NCI-H2107 treated with DMSO at 0.1 percent for 48 hours (cell line): ENCODE data around the gene RXRA.

Source experiments
- DNase-seq: peaks from one replicate; lab custom pipeline; 2025; ENCODE audit not compliant: unreplicated experiment; lab: John Stamatoyannopoulos, UW

RXRA gene

DNA sequence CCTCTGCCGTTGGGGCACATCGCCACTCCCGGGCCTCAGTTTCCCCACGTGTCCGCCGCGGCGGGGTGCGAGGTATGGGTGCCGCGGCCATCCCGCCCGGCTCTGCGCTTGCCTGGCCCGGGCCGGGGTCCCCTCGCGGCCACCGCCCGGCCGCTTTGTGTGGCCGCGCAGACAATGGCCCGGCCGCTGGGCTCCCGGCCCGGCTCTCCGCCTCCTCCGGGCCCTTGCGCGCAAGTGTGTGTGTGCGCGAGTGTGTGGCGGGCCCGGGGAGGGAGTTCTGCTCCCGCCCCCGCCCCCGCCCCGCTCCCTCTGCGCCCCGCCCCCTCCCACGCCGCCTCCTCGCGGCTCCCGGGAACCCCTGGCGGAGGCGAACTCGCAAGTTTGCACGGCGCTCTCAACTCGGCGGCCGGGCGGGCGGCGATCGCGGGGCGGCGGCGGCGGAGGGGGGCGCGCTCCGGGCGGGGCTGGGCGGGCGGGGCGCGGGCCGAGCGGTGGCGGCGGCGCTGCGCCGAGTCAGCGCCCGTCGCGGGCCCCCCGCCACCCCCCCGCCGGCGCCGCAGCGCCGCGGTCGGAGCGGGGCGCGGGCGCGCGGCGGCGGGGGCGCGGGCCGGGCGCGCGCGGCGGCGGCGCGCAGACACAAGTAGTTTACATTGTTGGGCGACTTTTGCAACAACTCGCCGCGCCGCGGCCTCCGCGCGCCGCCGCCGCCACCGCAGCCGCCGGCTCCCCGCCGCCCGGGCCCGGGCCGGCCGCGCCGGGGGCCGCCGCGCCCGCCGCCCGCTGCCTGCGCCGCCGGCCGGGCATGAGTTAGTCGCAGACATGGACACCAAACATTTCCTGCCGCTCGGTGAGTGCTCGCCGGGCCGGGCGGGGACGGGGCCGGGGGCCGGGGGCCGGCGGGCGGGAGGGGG, at the start of gene RXRA:
Gene RXRA, plus strand, starts transcription at position 643 of the 911 bp plus-strand sequence. Its CDS starts 177 bp downstream, at position 820.
- no peak for DNase-seq

DNA sequence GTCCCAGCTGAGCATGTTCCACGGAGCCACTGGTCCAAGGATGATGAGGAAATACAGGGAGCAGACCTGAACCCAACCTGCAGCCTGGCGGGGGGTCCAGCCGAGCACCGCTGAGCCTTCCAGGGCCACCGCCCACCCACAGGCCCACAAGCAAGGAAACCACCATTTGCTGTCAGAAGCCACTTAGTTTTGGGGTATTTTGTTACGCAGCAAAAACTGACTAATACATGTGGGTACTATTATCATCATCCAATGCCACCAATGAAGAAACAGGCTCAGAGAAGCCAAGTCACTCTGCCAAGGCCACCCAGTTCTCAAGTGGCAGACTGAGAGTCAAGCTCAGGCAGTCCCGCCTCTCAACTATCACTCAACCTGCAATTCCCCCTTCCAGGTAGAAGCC, 48.0 kb upstream of the RXRA start:
- DNase-seq: no peak

DNA sequence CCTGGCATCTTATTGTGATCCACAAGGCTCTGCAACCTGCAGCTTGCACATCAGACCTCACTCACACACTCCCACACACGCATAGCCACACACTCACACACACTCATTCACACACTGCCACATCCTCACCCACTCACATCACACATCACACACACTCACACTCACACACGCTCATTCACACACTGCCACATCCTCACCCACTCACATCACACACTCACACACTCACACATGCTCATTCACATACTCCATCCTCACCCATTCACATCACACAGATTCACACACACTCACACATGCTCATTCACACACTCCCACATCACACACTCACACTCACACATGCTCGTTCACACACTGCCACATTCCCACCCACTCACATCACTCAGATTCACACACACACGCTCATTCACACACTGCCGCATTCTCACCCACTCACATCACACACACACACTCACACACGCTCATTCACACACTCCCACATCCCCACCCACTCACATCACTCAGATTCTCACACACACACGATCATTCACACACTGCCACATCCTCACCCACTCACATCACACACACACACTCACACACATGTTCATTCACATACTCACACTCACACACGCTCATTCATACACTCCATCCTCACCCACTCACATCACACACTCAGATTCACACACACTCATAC, 47.1 kb upstream of the RXRA start:
- no peak for DNase-seq

DNA sequence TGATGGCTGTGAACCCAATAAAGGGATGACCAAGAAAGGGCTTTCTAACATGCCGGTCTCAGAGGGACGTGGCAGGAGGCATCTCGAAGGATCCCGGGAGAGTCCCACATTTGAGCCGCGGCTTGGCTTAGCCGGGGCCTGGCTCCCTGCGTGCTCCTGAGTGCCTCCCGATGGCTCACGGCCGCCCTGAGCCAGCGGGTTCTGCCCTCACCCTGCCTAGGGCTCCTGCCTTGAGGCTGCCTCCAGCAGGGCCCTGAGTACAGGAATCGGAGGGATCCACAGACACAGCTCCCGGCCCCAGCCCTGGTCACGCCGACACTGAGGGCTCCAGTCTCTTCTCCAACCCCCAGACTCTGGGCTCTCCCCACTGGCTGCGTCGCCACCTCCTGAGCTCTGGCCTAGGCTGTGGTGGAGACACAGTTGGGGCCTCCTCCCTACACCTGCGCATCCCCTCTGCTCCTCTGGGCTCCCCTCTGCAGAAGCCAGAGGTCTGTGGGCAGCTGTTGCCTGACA, 44.1 kb upstream of the RXRA start:
- DNase-seq: no peak

DNA sequence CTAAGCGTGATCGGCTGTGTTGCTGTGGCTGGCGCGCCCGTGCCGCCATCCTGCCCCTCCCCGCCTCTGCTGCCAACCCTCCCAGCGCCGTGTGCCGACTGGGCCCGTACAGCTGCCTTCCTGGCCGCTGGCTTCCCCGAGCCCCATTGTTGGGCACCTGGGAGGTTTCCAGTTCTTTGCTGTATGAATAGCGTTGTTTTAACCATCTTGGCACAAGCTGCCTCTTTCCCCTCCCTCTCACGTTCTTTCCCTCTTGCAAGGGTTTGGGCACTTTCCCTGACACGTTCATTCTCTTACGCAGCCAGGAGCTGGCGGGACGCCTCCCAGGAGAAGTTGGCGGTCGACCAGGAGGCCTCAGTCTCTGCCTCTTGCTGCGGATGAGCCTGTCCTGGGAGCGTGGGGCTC, 43.1 kb upstream of the RXRA start:
- DNase-seq: peak; percentile 51

DNA sequence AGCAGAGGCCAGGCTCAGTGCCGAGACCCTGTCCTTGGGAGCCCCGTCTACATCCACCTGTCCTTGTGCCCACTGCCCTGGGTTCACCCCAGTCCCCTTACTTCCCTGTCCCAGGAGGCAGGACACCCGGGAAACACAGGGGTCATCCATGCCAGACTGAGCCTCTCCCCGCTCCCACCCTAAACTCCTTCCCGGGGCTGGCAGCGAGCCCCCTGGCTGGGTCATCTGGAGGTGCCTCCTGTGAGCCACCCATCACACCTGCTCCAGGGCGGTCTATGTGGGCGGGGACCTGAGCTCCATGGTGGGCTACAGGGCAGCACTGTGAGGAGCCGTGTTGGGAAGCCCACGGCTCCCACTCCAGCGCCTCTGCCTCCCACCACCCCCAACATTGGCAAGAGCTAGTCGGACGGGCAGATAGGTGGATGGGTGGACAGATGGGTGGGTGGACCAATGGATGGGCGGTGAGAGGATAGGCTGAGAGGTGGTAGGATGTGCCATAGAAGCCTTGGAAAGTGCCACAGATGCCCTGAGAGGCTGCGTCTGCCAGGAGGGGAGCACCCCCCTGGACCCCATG, 42.5 kb upstream of the RXRA start:
- DNase-seq: no peak

DNA sequence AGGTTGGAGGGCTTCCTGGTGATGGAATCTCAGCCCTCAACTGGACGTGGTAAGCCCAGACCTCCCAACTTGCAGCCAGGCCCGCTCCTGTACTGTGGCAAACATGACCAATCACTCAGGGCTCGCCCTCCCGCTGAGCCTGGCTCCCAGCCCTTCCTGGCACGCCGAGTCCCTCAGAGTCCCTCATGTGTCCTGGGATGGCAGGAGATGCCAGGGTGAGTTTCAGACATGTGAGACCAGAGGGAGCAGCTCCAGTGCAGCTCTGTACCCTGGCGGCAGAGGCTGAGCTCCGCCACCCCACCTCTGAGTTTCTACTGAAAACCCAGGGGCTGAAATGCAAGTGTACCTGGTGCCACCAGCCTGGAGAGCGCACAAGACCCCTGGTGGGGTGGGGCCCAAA, 42.0 kb upstream of the RXRA start:
- DNase-seq: no peak

DNA sequence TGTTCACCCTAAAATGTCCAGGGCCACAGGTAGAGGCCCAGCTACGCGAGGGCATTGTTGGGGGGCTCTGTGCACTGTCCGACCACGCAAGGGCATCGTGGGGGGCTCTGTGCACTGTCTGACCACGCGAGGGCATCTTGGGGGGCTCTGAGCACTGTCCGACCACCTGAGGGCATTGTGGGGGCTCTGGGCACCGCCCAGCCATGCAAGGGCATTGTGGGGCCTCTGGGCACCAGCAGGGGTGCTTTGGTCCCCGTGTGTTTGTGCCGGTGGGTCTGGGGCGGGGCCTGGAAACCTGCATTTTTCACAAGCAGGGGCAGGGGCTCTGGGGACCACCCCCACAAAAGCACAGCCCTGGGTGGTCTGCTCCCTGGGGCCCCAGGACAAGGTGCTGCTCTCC, 41.5 kb upstream of the RXRA start:
- DNase-seq: no peak

DNA sequence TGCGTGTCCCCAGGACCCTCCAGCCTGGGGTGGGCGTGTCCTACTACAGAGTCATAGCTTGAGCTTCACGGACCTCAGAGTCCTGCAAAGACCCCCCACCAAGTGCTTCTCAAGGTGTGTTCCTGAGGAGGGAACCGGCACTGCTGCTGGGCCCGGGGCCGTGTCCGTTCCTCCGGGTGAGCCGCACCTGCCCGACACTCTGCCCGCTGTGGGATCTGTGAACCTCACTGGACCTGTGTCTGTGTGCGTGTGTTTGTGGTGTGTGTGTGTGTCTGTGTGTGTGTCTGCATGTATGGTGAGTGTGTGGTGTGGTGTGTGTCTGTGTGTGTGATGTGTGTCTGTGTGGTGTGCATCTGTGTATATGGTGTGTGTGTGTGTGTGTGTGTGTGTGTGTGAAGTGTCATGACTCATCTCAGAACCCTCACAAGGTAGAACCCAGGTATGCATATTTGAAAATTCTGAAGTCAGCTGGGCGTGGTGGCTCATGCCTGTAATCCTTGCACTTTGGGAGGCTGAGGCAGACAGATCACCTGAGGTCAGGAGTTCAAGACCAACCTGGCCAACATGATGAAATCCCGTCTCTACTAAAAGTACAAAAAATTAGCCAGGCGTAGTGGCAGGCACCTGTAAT, 40.9 kb upstream of the RXRA start:
- no peak for DNase-seq

DNA sequence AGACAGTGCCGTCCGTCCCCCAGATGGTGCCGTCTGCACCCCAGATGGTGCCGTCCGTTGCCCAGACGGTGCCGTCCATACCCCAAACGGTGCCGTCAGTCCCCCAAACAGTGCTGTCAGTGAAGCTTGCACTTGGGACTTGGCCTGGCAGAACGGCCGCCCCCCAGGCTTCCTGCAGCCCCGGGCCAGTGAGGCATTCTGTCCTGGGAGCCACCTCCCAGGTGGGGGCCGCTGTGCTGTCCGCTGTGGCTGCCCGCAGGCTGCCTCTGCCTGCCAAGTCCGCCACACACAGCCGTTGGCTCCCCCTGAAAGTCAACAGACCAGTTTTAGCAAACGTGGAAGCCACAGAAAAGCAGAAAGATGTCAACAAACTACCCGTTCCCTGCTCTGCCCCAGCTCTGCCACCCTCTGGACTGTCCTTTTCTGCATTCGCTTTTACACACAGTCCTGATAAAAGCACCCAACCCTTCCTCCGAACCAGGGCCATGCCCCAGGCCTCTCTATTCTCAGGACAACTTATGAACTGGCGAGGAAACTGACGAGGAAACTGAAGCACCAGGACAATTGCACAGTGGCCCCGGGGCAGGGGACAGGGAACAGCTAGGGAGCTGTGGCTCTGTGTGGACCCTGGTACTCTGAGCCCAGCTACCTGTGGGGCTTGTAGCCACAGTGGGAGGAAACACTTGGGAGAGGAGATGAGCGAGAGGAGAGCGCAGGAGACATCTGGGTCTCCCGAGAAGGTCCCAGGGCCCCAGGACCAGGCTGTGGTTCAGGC, 39.6 kb upstream of the RXRA start:
- DNase-seq: no peak

DNA sequence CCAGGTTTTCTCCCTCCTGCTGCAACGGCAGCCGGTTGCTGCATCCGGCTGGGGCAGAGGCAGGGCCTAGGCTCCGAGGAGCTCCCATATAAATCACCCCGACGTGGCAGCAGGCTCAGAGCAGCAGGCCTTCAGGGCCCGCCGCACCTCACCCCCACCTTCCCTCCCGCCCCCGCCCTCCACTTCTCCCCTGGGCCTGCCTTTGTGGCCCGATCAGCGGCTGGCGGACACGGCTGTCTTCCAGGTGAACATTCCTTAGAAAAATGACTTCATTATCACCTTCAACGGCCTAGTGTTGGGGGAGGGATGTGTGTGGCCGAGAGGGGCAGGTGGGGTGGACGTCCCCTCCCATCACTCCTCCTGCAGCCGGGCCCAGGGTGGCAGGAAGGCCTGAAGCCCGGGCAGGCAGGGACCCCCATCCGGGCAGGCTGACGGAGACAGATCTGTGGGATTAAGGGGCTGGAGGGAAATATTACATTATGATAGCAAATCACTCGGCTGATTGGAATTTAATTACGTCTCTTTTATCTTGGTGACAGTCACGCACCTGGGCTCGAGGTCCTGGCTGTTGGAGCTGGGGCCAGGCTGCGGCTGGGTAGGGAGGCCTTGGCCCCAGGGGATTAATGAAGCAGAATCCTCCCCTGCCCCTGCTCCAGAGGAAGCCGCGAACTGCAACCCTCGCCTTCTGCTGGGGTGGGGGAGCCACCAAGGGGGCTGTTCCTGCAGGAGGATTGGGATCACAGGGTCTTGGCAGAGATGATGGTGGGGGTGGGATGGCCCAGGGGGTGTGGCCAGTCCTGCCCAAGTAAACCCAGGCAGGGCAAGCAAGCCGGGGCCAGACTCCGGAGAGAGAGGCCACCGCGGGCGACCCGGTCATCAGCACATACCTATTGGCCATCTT, 38.4 kb upstream of the RXRA start:
- no peak for DNase-seq

DNA sequence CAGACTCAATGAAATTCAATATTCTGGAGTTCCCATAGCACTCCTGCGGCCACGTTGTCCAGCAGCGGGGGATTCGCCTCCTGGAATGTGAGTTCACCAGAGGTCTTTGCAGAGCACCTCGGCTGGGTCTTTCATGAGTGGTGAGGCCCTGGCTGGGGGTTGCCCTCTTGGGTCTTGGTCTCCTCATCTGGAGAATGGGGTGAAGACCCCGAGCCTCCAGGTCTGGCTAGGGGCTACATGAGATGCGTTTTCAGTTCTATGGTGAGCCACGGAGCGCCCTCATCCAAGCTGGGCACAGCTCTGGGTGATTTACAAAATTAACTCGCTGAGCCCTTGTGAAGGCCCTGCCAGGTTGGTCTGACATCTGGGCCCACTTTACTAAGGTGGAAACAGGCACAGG, 37.5 kb upstream of the RXRA start:
- no peak for DNase-seq

DNA sequence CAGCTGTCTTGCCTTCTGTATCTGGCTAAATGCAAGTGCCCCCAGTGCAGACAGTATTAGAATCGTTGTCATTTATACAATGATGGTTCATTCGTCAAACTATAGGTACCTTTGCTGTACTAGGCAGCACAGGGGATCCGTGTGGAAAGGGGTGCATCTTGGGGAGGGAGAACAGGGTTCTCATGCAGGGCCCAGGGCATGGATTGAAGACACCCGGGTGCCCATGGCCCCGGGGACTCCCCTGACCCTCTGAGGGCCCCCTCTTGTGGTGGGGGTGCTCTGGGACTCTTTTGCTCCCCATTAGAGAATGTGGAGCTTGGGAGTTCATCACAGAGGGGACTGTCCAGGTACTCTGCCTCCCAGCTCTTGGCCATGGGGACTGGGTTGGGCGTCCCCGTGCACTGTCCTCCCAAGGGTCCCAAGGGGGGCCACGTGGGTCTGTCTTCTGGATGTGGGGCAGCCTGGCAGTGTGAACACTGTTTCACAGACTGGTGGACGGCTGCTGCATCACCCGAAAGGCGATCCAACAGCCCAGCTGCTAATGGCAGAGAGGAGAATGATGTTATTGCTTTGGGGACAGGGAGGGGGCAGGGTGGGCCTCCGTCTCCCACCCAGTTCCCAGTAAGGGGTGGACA, 36.9 kb upstream of the RXRA start:
- DNase-seq: no peak

DNA sequence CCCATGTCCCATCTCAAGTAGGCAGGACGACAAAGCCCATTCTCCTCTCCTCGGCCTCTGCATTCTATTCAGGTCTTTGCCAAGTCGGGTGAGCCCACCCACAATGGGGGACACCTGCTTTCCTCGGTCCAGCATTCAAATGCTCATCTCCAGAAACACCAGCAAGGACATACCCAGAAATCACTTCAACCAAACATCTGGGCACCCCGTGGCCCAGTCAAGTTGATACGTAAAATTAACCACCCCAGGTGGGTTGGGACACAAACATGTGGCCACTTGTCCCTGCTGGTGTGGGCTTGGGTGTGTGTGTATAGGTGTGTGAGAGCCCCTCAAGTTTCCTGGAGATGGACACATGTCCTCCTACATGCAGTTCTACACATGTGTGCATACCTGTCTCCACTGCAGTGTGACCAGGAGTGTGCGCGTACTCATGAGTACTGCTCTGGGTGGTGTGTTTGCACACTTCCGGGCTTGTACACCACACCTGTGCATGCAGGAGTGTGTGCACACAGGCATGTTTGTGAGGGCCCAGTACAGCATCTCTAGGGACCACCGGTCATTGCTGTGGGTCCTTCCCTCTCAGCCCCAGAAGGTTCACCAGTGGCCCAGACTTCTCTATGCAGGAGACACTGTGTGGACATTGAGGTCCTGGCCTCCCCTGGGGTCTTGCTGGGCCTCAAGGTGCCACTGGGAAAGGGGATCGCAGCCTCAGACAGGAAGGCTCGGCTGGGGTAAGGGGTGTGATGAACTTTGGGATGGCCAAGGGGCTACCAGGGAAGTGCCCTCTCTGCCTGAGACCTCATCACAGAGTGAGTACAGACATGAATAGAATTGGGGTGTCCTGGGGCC, 35.4 kb upstream of the RXRA start:
- DNase-seq: no peak

DNA sequence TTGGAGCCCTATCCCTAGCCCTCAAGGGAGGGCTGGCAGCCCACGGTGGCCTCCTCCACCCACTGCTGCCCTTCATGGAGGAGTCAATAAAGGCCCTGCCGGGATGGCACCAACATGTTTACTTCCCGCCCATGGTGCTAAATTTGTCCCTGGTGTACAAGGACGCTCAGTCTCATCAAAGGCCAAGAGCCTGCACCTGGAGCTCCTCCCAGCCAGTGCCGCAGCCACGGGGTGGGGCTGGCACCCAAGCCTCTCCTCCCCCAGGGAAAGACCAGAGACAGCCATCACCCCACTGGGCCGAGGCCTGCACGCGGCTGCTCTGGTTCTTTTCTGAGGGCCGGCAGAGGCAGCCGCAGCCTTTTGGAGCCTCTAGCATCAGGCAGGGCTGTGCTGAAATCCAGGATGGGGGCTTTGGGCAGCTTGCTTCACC, 34.8 kb upstream of the RXRA start:
- no peak for DNase-seq

DNA sequence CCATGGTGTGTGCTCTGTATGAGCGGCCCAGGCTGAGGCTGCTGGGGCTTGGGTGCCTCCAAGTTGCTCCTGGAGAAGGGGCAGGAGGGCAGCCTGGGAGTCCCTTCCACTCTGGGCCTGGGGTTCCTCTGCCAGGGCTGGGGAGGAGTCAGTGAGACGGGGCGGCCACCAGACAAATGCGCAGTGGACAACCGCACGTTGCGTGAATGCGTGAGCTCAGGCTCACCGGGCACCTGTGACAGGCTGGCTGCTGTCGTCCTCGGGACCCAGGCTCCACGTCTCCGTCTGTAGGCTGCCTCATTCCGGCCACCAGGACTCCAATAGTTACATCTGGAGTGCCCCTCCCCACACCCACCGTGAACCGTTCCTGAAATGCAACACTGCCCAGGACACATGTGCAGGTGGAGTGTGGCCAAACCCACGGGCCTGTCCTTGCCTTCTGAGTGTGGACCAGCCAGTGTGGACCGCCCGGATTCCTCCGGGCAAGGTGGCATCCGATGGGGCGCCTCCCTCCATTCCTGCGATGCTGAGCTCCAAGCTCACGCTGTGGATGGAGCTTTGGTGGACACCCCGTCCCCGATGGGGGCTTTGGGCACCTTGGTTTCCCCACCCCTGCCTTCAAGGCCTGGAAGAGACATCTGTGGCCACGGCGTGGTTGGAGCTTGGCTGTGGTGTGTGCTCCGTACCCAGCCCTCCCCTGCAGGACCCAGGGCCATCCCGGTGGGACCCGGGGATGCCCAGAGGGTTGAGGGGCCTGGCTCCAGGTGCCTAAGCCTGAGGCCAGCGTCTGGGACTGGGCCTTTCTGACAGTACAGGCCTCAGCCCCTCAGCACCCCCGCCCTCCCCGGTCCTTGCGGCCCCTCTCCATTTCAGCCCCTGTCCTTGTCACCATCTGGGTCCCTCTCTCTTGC, 34.0 kb upstream of the RXRA start:
- DNase-seq: no peak

DNA sequence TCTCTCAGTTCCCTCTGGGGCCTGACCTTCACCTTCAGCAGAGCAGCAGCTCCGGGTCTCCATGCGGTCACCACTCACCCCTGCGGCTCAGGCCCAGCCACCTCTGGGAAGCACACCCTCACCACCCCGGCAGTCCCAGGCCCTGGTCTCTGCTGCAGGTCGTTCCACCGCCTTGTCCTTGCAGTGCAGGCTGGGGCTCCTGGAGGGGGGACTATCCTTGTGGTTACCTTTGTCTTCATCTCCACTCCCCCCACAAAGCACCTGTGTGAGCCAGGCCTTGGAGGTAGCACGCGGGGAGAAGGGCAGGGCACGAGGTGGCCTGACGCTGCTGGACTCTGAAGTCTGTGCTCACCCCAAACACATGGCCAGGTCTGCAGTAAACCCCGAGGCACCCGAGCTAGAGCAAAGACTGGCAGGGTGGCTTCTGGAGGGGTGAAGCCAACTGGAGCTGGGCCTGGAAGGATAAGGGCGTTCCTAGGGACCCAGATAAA, 33.2 kb upstream of the RXRA start:
- DNase-seq: no peak
